ENCODE data around the gene PNLIP. TPM values are rescaled to one million over a fixed set of nuclear protein-coding genes. Genes with fewer than 3 reads are reported as not detected.

The PNLIP gene
- not detected in 2 replicates for total RNA-seq (2014; rRNA removed; shearing (Covaris generic))

- Histone ChIP-seq H3K27ac (no peak within 1 kb of the TSS), H3K9me3 (replicated peaks) (no peaks in the 10 kb centered on the region), H3K36me3 (no peaks in the 10 kb centered on the region), H3K4me3 (no peak within 1 kb of the TSS), H3K4me1 (replicated peaks) (no peaks in the 10 kb centered on the region), H3K27me3 (replicated peaks) (no peaks in the 10 kb centered on the region; the same call in 1 of the 2 replicates)
- no peak for DNase-seq (ENCODE audit: low read depth in 1 of 2, low spot score in 2 of 2)
Observed at GRCh38 chr10:116545756-116546155, at the start of gene PNLIP. Gene PNLIP (plus strand): TSS chr10:116545931. CDS start chr10:116546093, 162 bp downstream.

DNA sequence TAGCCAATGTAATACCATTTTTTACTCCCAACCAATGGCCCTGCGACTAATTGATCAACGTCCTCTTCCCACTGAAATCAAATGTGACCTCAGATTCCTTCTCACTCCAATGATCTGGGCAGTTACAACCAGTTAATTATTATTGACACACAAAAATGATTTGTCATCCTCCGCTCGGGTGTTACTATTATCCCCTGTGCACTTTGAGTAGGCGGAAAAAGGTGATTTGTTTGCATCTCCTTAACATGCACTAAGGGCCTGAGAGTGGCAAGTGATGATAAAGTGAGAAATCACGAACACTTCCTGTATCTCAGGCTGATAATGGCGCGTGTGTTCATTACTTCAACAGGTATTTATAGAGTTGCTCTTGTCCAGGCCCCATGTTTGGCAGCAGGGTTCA is 40.9 kb upstream of the PNLIP start:
- no peak overlapping the region for H3K4me3 ChIP-seq
- H3K9me3 ChIP-seq (replicated peaks): no peaks in the 10 kb centered on the region
- no peak overlapping the region for H3K27ac ChIP-seq
- H3K27me3 ChIP-seq (replicated peaks): no peaks in the 10 kb centered on the region
- no peaks in the 10 kb centered on the region for H3K36me3 ChIP-seq
- DNase-seq (ENCODE audit: low read depth in 1 of 2, low spot score in 2 of 2): no peak
- no peaks in the 10 kb centered on the region for H3K4me1 ChIP-seq (replicated peaks)

- DNase-seq (ENCODE audit: low read depth in 1 of 2, low spot score in 2 of 2): no peak
Observed at GRCh38 chr10:116510565-116510964, 35.2 kb upstream of the PNLIP start.

GRCh38 chr10:116511365-116511764 is 34.4 kb upstream of the PNLIP start:
- Histone ChIP-seq H3K36me3 (no peaks in the 10 kb centered on the region), H3K4me1 (replicated peaks) (no peaks in the 10 kb centered on the region), H3K27ac (no peak overlapping the region), H3K4me3 (no peak overlapping the region), H3K9me3 (replicated peaks) (no peaks in the 10 kb centered on the region), H3K27me3 (replicated peaks) (no peaks in the 10 kb centered on the region)
- no peak for DNase-seq (ENCODE audit: low read depth in 1 of 2, low spot score in 2 of 2)

More at GRCh38 chr10:116510565-116510964, 35.2 kb upstream of the PNLIP start:
- Histone ChIP-seq H3K27me3 (replicated peaks) (no peaks in the 10 kb centered on the region), H3K36me3 (no peaks in the 10 kb centered on the region), H3K4me1 (replicated peaks) (no peaks in the 10 kb centered on the region), H3K4me3 (no peak overlapping the region), H3K9me3 (replicated peaks) (no peaks in the 10 kb centered on the region), H3K27ac (no peak overlapping the region)

GRCh38 chr10:116521424-116522290 is 24.1 kb upstream of the PNLIP start:
- H3K9me3 ChIP-seq (replicated peaks): no peaks in the 10 kb centered on the region
- no peak overlapping the region for H3K4me3 ChIP-seq
- no peaks in the 10 kb centered on the region for H3K4me1 ChIP-seq (replicated peaks)
- peak in 1 of 2 experiments; percentile 13 for DNase-seq (ENCODE audit: low read depth in 1 of 2, low spot score in 2 of 2)
- no peaks in the 10 kb centered on the region for H3K36me3 ChIP-seq
- H3K27ac ChIP-seq: no peak overlapping the region
- H3K27me3 ChIP-seq (replicated peaks): no peaks in the 10 kb centered on the region

GRCh38 chr10:116522803-116523381 is 22.8 kb upstream of the PNLIP start:
- no peak for DNase-seq (ENCODE audit: low read depth in 1 of 2, low spot score in 2 of 2)
- Histone ChIP-seq H3K9me3 (replicated peaks) (no peaks in the 10 kb centered on the region), H3K27me3 (replicated peaks) (no peaks in the 10 kb centered on the region), H3K4me3 (no peak overlapping the region), H3K4me1 (replicated peaks) (no peaks in the 10 kb centered on the region), H3K36me3 (no peaks in the 10 kb centered on the region), H3K27ac (no peak overlapping the region)

DNA sequence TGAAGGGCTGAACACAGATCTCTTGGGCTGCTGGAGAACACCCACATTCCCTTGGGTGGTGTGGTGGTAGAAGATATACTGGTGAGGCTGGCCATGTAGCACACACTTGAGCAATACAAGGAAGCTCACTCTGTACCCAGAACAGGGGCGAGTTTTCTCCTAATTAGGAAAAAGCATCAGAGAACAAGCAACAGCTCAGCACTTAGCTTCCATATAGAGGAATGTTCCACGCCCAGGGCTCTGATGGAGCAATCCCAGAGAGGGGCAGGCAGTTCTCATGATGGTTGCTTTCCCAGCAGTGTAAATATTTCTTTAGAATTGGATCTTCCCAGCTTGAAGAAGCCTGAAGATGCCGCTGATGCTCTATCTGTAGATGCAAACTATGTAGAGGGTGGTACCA is 21.0 kb upstream of the PNLIP start:
- H3K27me3 ChIP-seq (replicated peaks): no peaks in the 10 kb centered on the region
- H3K4me3 ChIP-seq: no peak overlapping the region
- H3K9me3 ChIP-seq (replicated peaks): no peaks in the 10 kb centered on the region
- H3K4me1 ChIP-seq (replicated peaks): no peaks in the 10 kb centered on the region
- H3K27ac ChIP-seq: no peak overlapping the region
- H3K36me3 ChIP-seq: no peaks in the 10 kb centered on the region
- DNase-seq (ENCODE audit: low read depth in 1 of 2, low spot score in 2 of 2): no peak

DNA sequence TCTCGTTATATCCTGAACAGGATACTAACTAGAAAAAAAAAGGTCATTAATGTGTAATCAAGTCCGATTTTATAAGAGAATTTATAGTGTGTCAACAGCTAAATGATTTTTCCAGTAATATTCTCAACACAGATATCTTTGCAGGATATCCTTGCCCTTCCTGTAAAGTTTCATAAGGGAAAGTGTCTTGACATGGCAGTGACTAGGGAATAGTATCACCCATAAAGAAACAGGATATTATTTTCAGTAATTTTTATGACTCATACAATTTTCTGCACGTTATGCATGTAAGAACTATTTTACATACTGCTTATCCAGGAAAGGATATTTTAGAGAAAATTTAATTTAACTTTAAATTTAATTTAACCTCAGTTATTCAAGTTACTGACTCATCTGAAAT is 19.5 kb upstream of the PNLIP start:
- H3K36me3 ChIP-seq: no peaks in the 10 kb centered on the region
- no peak overlapping the region for H3K27ac ChIP-seq
- no peaks in the 10 kb centered on the region for H3K4me1 ChIP-seq (replicated peaks)
- H3K9me3 ChIP-seq (replicated peaks): no peaks in the 10 kb centered on the region
- no peak overlapping the region for H3K4me3 ChIP-seq
- no peaks in the 10 kb centered on the region for H3K27me3 ChIP-seq (replicated peaks)
- DNase-seq (ENCODE audit: low read depth in 1 of 2, low spot score in 2 of 2): no peak

GRCh38 chr10:116536810-116537209 is 8.9 kb upstream of the PNLIP start:
- H3K36me3 ChIP-seq: no peaks in the 10 kb centered on the region
- no peaks in the 10 kb centered on the region for H3K4me1 ChIP-seq (replicated peaks)
- H3K9me3 ChIP-seq (replicated peaks): no peaks in the 10 kb centered on the region
- no peaks in the 10 kb centered on the region for H3K27me3 ChIP-seq (replicated peaks)
- H3K4me3 ChIP-seq: no peak overlapping the region
- no peak for DNase-seq (ENCODE audit: low read depth in 1 of 2, low spot score in 2 of 2)
- H3K27ac ChIP-seq: no peak overlapping the region

DNA sequence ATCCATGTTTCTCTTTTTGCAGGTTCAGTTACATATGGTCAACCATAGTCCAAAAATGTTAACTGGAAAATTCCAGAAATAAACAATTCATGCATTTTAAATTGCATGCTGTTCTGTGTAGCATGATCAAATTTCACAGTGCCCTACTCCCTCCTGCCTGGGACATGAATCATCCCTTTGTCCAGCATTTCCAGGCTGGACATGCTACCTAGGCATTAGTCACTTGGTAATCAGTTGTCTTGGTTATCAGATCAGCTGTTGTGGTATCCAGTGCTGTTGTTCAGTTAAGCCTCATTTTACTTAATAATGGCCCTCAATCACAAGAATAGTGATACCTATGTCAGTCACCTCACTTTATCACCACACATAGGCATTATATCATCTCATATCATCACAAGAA is 7.3 kb upstream of the PNLIP start:
- Histone ChIP-seq H3K27ac (no peak overlapping the region), H3K4me1 (replicated peaks) (no peaks in the 10 kb centered on the region), H3K36me3 (no peaks in the 10 kb centered on the region), H3K4me3 (no peak overlapping the region), H3K9me3 (replicated peaks) (no peaks in the 10 kb centered on the region), H3K27me3 (replicated peaks) (no peaks in the 10 kb centered on the region)
- no peak for DNase-seq (ENCODE audit: low read depth in 1 of 2, low spot score in 2 of 2)

DNA sequence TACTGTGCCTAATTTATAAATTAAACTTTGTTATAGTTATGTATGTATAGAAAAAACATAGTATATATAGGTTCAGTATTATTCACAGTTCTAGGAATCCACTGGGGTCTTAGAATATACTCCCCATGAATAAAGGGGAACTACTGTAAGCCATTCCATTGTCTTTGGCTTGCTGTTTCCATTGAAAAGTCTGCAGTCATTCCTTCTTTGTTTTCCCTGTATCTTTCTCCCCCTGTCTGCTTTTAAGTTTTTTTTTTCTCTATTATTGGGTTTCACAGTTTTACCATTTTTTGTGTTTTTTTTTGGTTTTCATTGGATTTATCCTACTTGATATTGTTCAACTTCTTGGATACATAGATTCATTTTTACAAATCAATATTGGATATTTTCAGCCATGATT is 6.7 kb upstream of the PNLIP start:
- no peak for DNase-seq (ENCODE audit: low read depth in 1 of 2, low spot score in 2 of 2)

DNA sequence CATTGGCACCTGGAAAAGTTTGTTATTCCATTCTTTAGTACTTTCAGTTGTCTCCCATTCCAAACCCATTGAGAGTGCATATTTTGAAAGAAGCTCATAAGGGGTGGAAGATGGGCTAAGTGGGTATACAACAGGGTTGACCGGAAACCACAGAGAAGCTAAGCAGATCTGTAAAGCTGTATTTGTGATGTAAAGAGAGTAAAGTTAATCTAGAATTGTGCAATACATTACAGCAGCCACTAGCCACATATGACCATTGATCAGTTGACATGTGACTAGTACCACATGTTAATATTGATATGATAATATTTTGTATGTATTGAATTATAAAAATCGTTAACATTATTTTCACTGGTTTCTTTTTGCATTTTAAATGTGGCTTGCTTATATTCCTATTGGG is 4.9 kb upstream of the PNLIP start:
- no peaks in the 10 kb centered on the region for H3K4me1 ChIP-seq (replicated peaks)
- H3K9me3 ChIP-seq (replicated peaks): no peaks in the 10 kb centered on the region
- H3K4me3 ChIP-seq: no peak overlapping the region
- H3K27ac ChIP-seq: no peak overlapping the region
- DNase-seq (ENCODE audit: low read depth in 1 of 2, low spot score in 2 of 2): no peak
- no peaks in the 10 kb centered on the region for H3K27me3 ChIP-seq (replicated peaks)
- H3K36me3 ChIP-seq: no peaks in the 10 kb centered on the region

More for the DNA sequence above, 6.7 kb upstream of the PNLIP start:
- Histone ChIP-seq H3K27me3 (replicated peaks) (no peaks in the 10 kb centered on the region), H3K9me3 (replicated peaks) (no peaks in the 10 kb centered on the region), H3K4me3 (no peak overlapping the region), H3K36me3 (no peaks in the 10 kb centered on the region), H3K4me1 (replicated peaks) (no peaks in the 10 kb centered on the region), H3K27ac (no peak overlapping the region)

DNA sequence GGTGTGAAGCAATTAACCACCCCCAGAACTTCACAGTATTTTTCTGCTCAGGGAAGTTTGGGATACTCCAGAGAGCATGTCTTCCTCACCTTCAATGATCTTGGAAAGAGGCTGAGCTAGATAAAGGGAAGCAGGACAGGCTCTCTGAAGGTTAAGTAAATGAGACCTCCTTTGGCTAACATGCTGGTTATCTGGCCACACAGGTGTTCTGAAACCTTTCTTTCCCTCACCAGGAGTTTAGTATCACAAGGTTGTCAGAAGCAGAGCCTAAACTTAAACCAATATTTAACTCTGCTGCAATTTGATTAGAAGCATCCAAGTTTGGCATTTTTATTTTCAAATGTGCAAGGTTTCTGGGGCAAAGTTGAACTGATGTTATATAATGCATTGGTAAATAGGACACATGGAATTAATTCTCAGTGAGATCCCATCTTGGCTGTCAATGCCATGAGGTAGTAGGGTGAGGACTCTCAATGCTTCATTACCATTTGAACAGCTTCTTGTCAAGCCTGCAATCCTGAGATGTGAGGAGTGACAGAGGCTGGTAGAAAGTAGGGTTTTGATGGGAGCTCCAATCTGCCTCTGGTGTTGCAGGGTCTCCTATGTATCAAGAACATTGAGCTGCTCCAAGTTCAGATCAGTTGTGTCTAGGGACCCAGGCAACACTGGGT is 3.6 kb upstream of the PNLIP start:
- no peak for DNase-seq (ENCODE audit: low read depth in 1 of 2, low spot score in 2 of 2)
- Histone ChIP-seq H3K9me3 (replicated peaks) (no peaks in the 10 kb centered on the region), H3K4me3 (no peak overlapping the region), H3K27ac (no peak overlapping the region), H3K36me3 (no peaks in the 10 kb centered on the region), H3K4me1 (replicated peaks) (no peaks in the 10 kb centered on the region), H3K27me3 (replicated peaks) (no peaks in the 10 kb centered on the region)

GRCh38 chr10:116545122-116545521 is 609 bp upstream of the PNLIP start:
- Histone ChIP-seq H3K4me1 (replicated peaks) (no peaks in the 10 kb centered on the region), H3K27me3 (replicated peaks) (no peaks in the 10 kb centered on the region; the same call in 1 of the 2 replicates)
- no peak for DNase-seq (ENCODE audit: low read depth in 1 of 2, low spot score in 2 of 2)

More at GRCh38 chr10:116545122-116545521, 609 bp upstream of the PNLIP start:
- H3K9me3 ChIP-seq (replicated peaks): no peaks in the 10 kb centered on the region
- no peak overlapping the region for H3K27ac ChIP-seq
- no peak overlapping the region for H3K4me3 ChIP-seq
- no peaks in the 10 kb centered on the region for H3K36me3 ChIP-seq

Measured in SJSA1 (cell line).